ENCODE results near the gene NDUFAF2.
"Not testable (repeated sequence)": the region's sequence is repeated elsewhere in the genome, so short reads cannot be mapped to it uniquely, and the experiment has no call there.

Gene NDUFAF2

GRCh38 chr5:60980511-60980910, 35.5 kb downstream of the NDUFAF2 start (continued):
- no peak for TF ChIP-seq CTCF (tag by site-specific recombination; IDR thresholded peaks at IDR 0.05)
- TF ChIP-seq ZNF148 (tag by site-specific recombination; IDR thresholded peaks at IDR 0.05; ENCODE audit: borderline replicate concordance) = no peak
- TF ChIP-seq ZNF571 (tag by site-specific recombination; IDR thresholded peaks at IDR 0.05) = no peak
- no peak for TF ChIP-seq ZNF600 (tag by site-specific recombination; IDR thresholded peaks at IDR 0.05)
- no peak for TF ChIP-seq ZNF48 (tag by site-specific recombination; IDR thresholded peaks at IDR 0.05)

- H3K9me3 ChIP-seq (ENCODE audit: control insufficient read depth, insufficient read depth, low read depth, low read length); H3K4me1 ChIP-seq (ENCODE audit: control insufficient read depth, insufficient read depth, low read length); CTCF ChIA-PET; POLR2A ChIA-PET; H3K4me3 ChIP-seq (ENCODE audit: low read depth, low read length); H3K36me3 ChIP-seq (ENCODE audit: control insufficient read depth in 2 of 2, insufficient read depth in 1 of 2, low read length in 2 of 2); H3K27ac ChIP-seq (ENCODE audit: extremely low read depth, low read depth, low read length): not testable (repeated sequence)
These were observed 37.1 kb downstream of the NDUFAF2 start for GRCh38 chr5:60982127-60982526.

GRCh38 chr5:60989790-60990189, 44.8 kb downstream of the NDUFAF2 start:
- H3K4me3 ChIP-seq (ENCODE audit: low read depth, low read length) = no peak overlapping the region
- no peak overlapping the region for H3K27ac ChIP-seq (ENCODE audit: extremely low read depth, low read depth, low read length)
- H3K36me3 ChIP-seq (ENCODE audit: control insufficient read depth in 2 of 2, insufficient read depth in 1 of 2, low read length in 2 of 2) = peaks cover 0 to 5% of the 10 kb centered on the region in 2 experiments; a peak in 1 of 3 replicates
- H3K9me3 ChIP-seq (ENCODE audit: control insufficient read depth, insufficient read depth, low read depth, low read length) = no peaks in the 10 kb centered on the region
- ChIA-PET POLR2A (no interaction called here), CTCF (interaction anchor here (0.5 kb wide), 1 partner anchor 662 kb away, joined by 3 read pairs; no protein-coding TSS in a partner anchor)
- H3K4me1 ChIP-seq (ENCODE audit: control insufficient read depth, insufficient read depth, low read length) = no peaks in the 10 kb centered on the region
- TF ChIP-seq OVOL3 (tag by site-specific recombination; IDR thresholded peaks at IDR 0.05) = no peak
- no peak for TF ChIP-seq ZNF701 (tag by site-specific recombination; IDR thresholded peaks at IDR 0.05)
- TF ChIP-seq PRDM2 (tag by site-specific recombination; IDR thresholded peaks at IDR 0.05; ENCODE audit: borderline replicate concordance) = no peak
- TF ChIP-seq ZNF530 (tag by site-specific recombination; IDR thresholded peaks at IDR 0.05; ENCODE audit: low read depth) = no peak
- no peak for TF ChIP-seq ZNF629 (tag by site-specific recombination; IDR thresholded peaks at IDR 0.05)
- no peak for TF ChIP-seq ZNF416 (tag by site-specific recombination; IDR thresholded peaks at IDR 0.05)
- TF ChIP-seq ZFHX2 (tag by site-specific recombination; conservative IDR thresholded peaks at IDR 0.05) = no peak
- TF ChIP-seq ZNF391 (tag by site-specific recombination; IDR thresholded peaks at IDR 0.05; ENCODE audit: borderline replicate concordance, low read depth) = no peak
- TF ChIP-seq ZNF302 (tag by site-specific recombination; IDR thresholded peaks at IDR 0.05; ENCODE audit: low read depth) = no peak
- TF ChIP-seq GFI1B (tag by site-specific recombination; IDR thresholded peaks at IDR 0.05) = no peak
- no peak for TF ChIP-seq ZNF341 (tag by site-specific recombination; IDR thresholded peaks at IDR 0.05; ENCODE audit: low read depth)
- no peak for TF ChIP-seq ZNF366 (tag by site-specific recombination; conservative IDR thresholded peaks at IDR 0.05)
- TF ChIP-seq ZSCAN23 (tag by site-specific recombination; IDR thresholded peaks at IDR 0.05) = no peak
- no peak for TF ChIP-seq ZEB2 (tag by site-specific recombination; IDR thresholded peaks at IDR 0.05)
- TF ChIP-seq ZSCAN16 (tag by site-specific recombination; IDR thresholded peaks at IDR 0.05) = no peak
- TF ChIP-seq ZNF174 (tag by site-specific recombination; IDR thresholded peaks at IDR 0.05) = no peak
- no peak for TF ChIP-seq ZNF692 (tag by site-specific recombination; IDR thresholded peaks at IDR 0.05)

Data from HEK293 (cell line).